Measurements from ENCODE around the gene NKRF. TPM values are rescaled to one million over a fixed set of nuclear protein-coding genes. Genes with fewer than 3 reads are reported as not detected.

Gene NKRF
- total RNA-seq, 3 donors from 2014 or later: 5.7 to 6.3 (median 5.9) TPM

GRCh38 chrX:119539872-119540271 lies 66.4 kb downstream of the NKRF start:
- TF ChIP-seq CTCF (IDR thresholded peaks at IDR 0.05): no peak
- H3K9me3 ChIP-seq: no peaks in the 10 kb centered on the region
- no peaks in the 10 kb centered on the region for H3K36me3 ChIP-seq (ENCODE audit: low read depth)
- no peak overlapping the region for H3K4me3 ChIP-seq
- intact Hi-C loops (cut with DNase I, micrococcal nuclease): no loop called here
- DNase-seq (no peak), ATAC-seq (no peak)
- H3K4me1 ChIP-seq (ENCODE audit: low read depth): no peaks in the 10 kb centered on the region

Small RNA genes within 50 kb of the gene (microRNA-seq; reads per million reads assigned to microRNA genes)
- 34.2 reads per million, percentile 50 among the genes with 10 or more reads in this experiment for gene MIR766

Other genes with a start within 250 kb of the NKRF start
- gene SLC25A43, start 207.1 kb downstream of the NKRF start, total RNA-seq: 10 to 100 TPM; 19.3 to 31.2 (median 23.3) TPM
- gene SLC25A5, start 138.0 kb downstream of the NKRF start, total RNA-seq: 1,000 to 10,000 TPM in 2 of 3 donors, 100 to 1,000 TPM in 1; 599 to 1,194 (median 1,087) TPM
- 10 to 100 TPM; 22.2 to 25.4 (median 22.9) TPM for gene STEEP1, start 41.0 kb downstream of the NKRF start, total RNA-seq
- gene UBE2A, start 31.9 kb downstream of the NKRF start, total RNA-seq: 10 to 100 TPM; 72.1 to 81.6 (median 79.4) TPM
- gene SEPTIN6, start 86.7 kb upstream of the NKRF start, total RNA-seq: 10 to 100 TPM; 10.6 to 58.1 (median 14.5) TPM
- 1 to 10 TPM; 1.4 to 2.7 (median 2.1) TPM for gene SOWAHD, start 152.2 kb upstream of the NKRF start, total RNA-seq
- 1,000 to 10,000 TPM; 1,241 to 1,374 (median 1,261) TPM for gene RPL39, start 185.2 kb upstream of the NKRF start, total RNA-seq
- 10 to 100 TPM in 1 of 3 donors, 1 to 10 TPM in 2; 7.2 to 11.1 (median 8.8) TPM for gene UPF3B, start 246.5 kb upstream of the NKRF start, total RNA-seq